NT2/D1 (cell line): ENCODE results near the gene ALOX5.

Source experiments
- SUZ12 ChIP-seq: IDR thresholded peaks from 2 replicates; pipeline ENCODE4 v1.6.1; 2011; ENCODE audit not compliant: insufficient read length, insufficient read depth; ENCODE audit errors: extremely low read depth
- YY1 ChIP-seq: IDR thresholded peaks from 2 replicates; pipeline ENCODE4 v1.6.1; 2011; ENCODE audit not compliant: insufficient read length, insufficient read depth
- ZNF274 ChIP-seq: IDR thresholded peaks from 2 replicates; pipeline ENCODE4 v1.6.1; 2011; ENCODE audit warnings: mild to moderate bottlenecking, low read depth, low read length

DNA sequence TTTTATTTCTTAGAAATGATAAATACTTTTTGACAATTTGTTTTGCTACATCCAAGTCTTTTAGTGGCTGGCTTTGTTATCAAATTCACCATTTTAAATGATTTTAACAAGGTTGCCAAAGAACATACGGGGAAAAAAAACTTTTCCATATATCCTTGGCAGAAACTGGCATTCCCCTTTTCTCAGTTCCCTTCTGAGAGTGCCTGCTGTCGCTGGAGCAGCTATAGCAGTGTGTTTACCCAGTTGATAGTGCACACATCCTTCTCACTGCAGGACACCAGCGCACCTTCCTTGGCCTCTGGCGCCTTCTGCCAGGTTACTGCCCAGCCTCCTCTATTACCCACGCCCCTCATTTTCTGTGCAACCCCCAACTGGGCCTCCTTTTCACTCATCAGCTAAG, 94.1 kb downstream of the ALOX5 start:
- TF ChIP-seq ZNF274 (no peak), SUZ12 (no peak), YY1 (no peak)
